Measurements from ENCODE around the gene EXOSC1. TPM values are rescaled to one million over a fixed set of nuclear protein-coding genes. Genes with fewer than 3 reads are reported as not detected.

The EXOSC1 gene
- total RNA-seq, 4 donors from 2014 or later, result 21.9 to 41.9 (median 30.7) TPM

- intact Hi-C loops (cut with DNase I), result no loop called here
- Histone ChIP-seq H3K36me3 (peaks cover 5 to 29% (median 18%) of the 10 kb centered on the region in 4 donors), H3K4me3 (no peak overlapping the region), H3K4me1 (peaks cover 20 to 46% (median 39%) of the 10 kb centered on the region in 4 donors), H3K9me3 (no peaks in the 10 kb centered on the region), H3K27ac (replicated peaks in 1 of 4) (no peak overlapping the region), H3K27me3 (no peaks in the 10 kb centered on the region)
- 93% methylated on average over 4 of the region's 4 CpGs for WGBS
- TF ChIP-seq, protein P1, sequence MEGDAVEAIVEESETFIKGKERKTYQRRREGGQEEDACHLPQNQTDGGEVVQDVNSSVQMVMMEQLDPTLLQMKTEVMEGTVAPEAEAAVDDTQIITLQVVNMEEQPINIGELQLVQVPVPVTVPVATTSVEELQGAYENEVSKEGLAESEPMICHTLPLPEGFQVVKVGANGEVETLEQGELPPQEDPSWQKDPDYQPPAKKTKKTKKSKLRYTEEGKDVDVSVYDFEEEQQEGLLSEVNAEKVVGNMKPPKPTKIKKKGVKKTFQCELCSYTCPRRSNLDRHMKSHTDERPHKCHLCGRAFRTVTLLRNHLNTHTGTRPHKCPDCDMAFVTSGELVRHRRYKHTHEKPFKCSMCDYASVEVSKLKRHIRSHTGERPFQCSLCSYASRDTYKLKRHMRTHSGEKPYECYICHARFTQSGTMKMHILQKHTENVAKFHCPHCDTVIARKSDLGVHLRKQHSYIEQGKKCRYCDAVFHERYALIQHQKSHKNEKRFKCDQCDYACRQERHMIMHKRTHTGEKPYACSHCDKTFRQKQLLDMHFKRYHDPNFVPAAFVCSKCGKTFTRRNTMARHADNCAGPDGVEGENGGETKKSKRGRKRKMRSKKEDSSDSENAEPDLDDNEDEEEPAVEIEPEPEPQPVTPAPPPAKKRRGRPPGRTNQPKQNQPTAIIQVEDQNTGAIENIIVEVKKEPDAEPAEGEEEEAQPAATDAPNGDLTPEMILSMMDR (IDR thresholded peaks at IDR 0.05), result no peak
- TF ChIP-seq POLR2AphosphoS5 (IDR thresholded peaks at IDR 0.05) (no peak), EP300 (IDR thresholded peaks at IDR 0.05) (no peak), POLR2A (IDR thresholded peaks at IDR 0.05; ENCODE audit: low read depth) (no peak)
- DNase-seq (ENCODE audit: extremely low spot score), result no peak
These were observed 40.0 kb upstream of the EXOSC1 start for GRCh38 chr10:97485647-97486281.

DNA sequence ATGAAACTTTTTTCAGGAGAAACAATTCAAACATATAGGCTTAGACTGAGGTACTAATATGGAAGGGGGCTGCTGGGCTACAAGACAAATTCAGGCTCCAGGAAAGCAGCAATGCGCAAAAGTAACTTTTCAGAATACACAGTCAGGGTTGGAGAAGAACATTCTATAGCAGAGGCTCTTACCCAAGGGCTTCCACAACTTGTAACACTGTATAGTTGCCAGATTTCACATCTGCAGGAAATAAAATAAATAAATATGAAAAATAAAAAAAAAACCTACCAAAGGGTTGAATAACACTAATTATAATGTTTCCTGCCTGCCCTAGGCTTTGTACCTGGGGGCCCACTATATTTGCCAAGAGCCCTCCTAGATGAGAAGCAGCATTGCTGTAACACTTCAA, 38.1 kb upstream of the EXOSC1 start:
- H3K27ac ChIP-seq (replicated peaks in 1 of 4), result no peak overlapping the region
- H3K4me1 ChIP-seq, result peaks cover 4 to 37% (median 33%) of the 10 kb centered on the region in 4 donors
- H3K36me3 ChIP-seq, result peaks cover 10 to 47% (median 37%) of the 10 kb centered on the region in 4 donors
- DNase-seq (ENCODE audit: extremely low spot score), result no peak
- H3K9me3 ChIP-seq, result no peaks in the 10 kb centered on the region
- H3K4me3 ChIP-seq, result no peak overlapping the region
- no peak for TF ChIP-seq EP300 (IDR thresholded peaks at IDR 0.05)
- no peak for TF ChIP-seq POLR2A (IDR thresholded peaks at IDR 0.05; ENCODE audit: low read depth)
- no peak for TF ChIP-seq POLR2AphosphoS5 (IDR thresholded peaks at IDR 0.05)
- TF ChIP-seq, protein P1 (IDR thresholded peaks at IDR 0.05), result no peak
- intact Hi-C loops (cut with DNase I), result no loop called here
- no peaks in the 10 kb centered on the region for H3K27me3 ChIP-seq
- 100% methylated on average over 1 of the region's 1 CpG for WGBS

DNA sequence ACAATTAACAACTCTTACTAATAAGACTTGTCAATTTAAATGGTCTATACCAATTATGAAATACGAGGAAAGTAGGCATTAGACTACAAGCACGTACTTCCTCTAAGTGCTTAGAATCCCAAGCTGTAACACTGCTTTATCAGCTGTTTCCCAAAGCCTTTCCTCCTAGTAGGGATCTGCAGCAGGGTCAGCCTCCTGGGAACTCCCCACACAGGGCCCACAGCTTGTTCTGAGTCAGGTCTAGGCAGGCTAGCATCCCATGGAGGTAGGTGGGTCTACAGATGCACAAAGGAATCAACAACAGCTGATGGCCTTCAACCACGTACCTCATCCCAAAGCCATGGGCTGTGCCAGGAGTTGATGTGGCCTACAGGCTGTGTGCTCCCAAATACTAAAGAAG, 37.7 kb upstream of the EXOSC1 start:
- H3K4me1 ChIP-seq, result peaks cover 3 to 34% (median 29%) of the 10 kb centered on the region in 4 donors
- DNase-seq (ENCODE audit: extremely low spot score), result no peak
- H3K4me3 ChIP-seq, result no peak overlapping the region
- intact Hi-C loops (cut with DNase I), result no loop called here
- H3K27me3 ChIP-seq, result no peaks in the 10 kb centered on the region
- no peak for TF ChIP-seq EP300 (IDR thresholded peaks at IDR 0.05)
- TF ChIP-seq, protein P1 (IDR thresholded peaks at IDR 0.05), result no peak
- no peak for TF ChIP-seq POLR2AphosphoS5 (IDR thresholded peaks at IDR 0.05)
- TF ChIP-seq POLR2A (IDR thresholded peaks at IDR 0.05; ENCODE audit: low read depth), result no peak
- no peaks in the 10 kb centered on the region for H3K9me3 ChIP-seq
- peaks cover 10 to 51% (median 41%) of the 10 kb centered on the region in 4 donors for H3K36me3 ChIP-seq
- 89% methylated on average over 2 of the region's 3 CpGs for WGBS
- H3K27ac ChIP-seq (replicated peaks in 1 of 4), result no peak overlapping the region

DNA sequence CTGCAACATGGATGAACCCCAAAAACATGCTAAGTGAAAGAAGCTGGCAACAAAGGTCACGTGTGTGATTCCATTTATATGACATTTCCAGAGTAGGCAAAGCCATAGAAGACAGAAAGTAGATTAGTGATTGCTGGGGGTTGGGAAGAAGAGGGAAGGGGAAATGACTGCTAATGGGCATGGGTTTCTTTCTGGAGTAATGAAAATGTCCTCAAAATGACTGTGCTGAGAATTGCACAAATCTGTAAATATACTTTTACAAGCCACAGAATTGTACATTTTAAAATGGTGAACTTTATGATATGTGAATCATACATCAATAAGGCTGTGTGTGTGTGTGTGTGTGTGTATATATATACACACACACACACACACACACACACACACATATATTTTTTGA, 36.6 kb upstream of the EXOSC1 start:
- 84% methylated on average over 1 of the region's 1 CpG for WGBS
- DNase-seq (ENCODE audit: extremely low spot score), result no peak
- Histone ChIP-seq H3K4me3 (no peak overlapping the region), H3K4me1 (peaks cover 3 to 29% (median 27%) of the 10 kb centered on the region in 4 donors), H3K27ac (replicated peaks in 1 of 4) (no peak overlapping the region), H3K36me3 (peaks cover 19 to 63% (median 52%) of the 10 kb centered on the region in 4 donors), H3K9me3 (no peaks in the 10 kb centered on the region), H3K27me3 (no peaks in the 10 kb centered on the region)
- TF ChIP-seq POLR2AphosphoS5 (IDR thresholded peaks at IDR 0.05), result no peak
- TF ChIP-seq POLR2A (IDR thresholded peaks at IDR 0.05; ENCODE audit: low read depth), result no peak
- no peak for TF ChIP-seq EP300 (IDR thresholded peaks at IDR 0.05)
- TF ChIP-seq, protein P1 (IDR thresholded peaks at IDR 0.05), result no peak
- intact Hi-C loops (cut with DNase I), result no loop called here

All from esophagus muscularis mucosa (tissue), 4 donors.